NCI-H774 (cell line): ENCODE measurements around the gene UNC13A.
A peak's percentile ranks its signal among the peaks of the same experiment; 100 is the strongest.

Experiments used
- DNase-seq: peaks from one replicate; lab custom pipeline; 2025; lab: John Stamatoyannopoulos, UW

The UNC13A gene

DNA sequence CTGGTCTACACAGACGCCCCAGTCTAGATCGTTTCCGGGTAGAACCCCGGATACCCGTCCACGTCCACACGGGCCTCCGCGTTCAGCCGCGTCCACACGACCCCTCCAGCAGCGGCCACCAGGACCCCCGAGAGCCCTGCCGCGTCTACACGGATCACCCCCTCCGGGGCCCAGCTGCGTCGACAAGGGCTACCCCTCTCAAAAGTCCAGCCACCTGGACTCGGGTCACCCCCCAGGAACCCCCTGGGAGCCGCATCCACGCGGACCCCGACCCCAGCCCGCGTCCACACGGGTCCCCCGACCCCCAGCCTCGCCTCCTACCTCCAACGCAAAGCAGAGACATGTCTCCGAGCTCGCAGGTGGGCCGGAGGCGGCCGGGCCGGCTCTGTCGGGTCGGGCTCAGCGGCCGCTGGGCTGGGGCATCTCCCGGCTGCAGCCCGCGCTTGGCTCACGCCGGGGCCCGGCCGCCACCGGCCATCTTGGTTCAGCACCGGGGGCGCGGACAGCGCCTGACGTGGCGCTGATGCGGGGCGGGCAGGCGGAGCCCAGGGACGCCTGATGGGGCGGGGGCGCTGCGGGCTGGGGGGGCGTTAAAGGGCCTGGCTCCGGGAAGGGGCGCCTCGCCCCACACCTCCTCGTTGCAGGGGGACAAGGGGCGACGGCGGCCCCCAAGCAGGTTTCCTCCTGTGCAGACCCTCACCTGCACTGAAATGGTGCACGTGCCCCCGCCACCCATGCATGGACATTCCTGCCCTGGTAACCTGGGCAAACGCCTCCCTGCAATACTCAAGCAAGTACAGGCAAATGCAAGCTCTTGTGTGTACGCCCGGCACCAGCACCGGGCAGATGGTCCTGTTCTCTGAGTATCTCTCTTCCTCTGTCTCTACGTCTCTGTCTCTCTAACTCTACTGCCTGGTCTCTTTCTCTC, at the start of gene UNC13A:
UNC13A (minus strand) TSS at position 498 of the 928 bp plus-strand sequence; CDS start at position 343, 155 bp downstream.
- peak; percentile 68 for DNase-seq

DNA sequence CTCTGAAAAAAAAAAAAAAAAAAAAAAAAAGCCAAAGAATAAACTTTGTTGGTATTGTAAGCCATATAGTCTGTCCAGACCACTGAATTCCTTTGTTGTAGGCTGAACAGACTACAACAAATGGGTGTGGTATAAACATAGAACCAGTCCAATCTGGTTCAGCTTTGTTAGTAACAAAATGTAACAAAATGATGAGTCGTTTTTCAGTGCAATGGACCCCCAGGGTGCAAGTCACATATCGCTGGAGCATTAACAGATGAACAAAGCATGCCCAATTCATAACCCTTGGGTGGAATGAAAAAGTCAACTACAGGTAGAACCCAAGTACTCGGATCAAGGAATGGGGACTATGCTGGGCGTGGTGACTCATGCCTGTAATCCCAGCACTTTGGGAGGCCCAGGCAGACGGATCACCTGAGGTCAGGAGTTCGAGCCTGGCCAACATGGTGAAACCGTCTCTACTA, 49.6 kb upstream of the UNC13A start:
- DNase-seq: no peak

DNA sequence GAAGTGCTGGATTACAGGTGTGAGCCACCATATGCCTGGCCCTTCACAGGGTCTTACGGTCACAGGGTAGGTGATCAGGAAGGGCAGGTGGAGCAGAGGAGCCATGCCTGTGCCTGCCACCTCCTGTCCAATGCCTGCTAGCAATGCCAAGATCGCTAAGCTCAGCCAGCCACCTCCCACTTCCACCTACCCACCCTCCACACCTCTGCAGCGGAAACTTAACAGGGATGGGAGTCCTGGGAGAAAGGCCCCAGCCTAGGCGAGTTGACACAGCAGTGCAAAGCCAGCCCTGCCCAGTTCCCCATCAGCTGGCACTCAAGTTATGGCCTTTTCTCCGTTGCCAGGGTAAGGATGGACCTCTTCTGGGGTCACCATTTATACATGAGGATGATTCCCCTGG, 47.3 kb upstream of the UNC13A start:
- no peak for DNase-seq

DNA sequence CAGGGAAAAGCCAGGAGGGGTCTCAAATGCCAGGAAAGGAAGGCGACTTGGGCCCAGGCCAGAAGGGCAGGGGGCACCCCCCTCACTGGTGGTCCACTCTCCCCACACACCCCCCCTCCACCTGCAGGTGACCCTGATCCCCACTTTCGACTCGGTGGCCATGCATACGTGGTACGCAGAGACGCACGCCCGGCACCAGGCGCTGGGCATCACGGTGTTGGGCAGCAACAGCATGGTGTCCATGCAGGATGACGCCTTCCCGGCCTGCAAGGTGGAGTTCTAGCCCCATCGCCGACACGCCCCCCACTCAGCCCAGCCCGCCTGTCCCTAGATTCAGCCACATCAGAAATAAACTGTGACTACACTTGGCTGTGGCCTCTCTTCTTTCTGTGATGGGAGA, 46.0 kb upstream of the UNC13A start:
- DNase-seq: no peak

DNA sequence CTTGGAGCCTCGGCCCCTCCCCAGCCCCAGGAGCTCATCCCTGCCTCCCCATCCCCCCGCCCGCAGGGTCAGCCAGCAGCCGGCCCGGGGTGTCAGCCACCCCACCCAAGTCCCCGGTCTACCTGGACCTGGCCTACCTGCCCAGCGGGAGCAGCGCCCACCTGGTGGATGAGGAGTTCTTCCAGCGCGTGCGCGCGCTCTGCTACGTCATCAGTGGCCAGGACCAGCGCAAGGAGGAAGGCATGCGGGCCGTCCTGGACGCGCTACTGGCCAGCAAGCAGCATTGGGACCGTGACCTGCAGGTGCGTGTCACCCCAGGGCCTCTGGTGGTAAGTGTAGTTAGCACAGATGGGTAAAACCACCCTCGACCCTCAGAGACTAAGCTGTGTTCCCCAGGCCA, 45.0 kb upstream of the UNC13A start:
- no peak for DNase-seq

DNA sequence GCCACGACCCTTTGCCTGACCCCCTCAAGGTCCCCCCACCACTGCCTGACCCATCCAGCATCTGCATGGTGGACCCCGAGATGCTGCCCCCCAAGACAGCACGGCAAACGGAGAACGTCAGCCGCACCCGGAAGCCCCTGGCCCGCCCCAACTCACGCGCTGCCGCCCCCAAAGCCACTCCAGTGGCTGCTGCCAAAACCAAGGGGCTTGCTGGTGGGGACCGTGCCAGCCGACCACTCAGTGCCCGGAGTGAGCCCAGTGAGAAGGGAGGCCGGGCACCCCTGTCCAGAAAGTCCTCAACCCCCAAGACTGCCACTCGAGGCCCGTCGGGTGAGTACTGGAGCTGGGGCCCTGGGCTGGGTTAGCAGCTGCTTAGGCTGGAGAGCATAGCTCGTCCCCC, 39.7 kb upstream of the UNC13A start:
- DNase-seq: no peak

DNA sequence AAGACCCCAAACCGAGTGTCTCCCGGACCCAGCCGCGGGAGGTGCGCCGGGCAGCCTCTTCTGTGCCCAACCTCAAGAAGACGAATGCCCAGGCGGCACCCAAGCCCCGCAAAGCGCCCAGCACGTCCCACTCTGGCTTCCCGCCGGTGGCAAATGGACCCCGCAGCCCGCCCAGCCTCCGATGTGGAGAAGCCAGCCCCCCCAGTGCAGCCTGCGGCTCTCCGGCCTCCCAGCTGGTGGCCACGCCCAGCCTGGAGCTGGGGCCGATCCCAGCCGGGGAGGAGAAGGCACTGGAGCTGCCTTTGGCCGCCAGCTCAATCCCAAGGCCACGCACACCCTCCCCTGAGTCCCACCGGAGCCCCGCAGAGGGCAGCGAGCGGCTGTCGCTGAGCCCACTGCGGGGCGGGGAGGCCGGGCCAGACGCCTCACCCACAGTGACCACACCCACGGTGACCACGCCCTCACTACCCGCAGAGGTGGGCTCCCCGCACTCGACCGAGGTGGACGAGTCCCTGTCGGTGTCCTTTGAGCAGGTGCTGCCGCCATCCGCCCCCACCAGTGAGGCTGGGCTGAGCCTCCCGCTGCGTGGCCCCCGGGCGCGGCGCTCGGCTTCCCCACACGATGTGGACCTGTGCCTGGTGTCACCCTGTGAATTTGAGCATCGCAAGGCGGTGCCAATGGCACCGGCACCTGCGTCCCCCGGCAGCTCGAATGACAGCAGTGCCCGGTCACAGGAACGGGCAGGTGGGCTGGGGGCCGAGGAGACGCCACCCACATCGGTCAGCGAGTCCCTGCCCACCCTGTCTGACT, 39.0 kb upstream of the UNC13A start:
- no peak for DNase-seq

DNA sequence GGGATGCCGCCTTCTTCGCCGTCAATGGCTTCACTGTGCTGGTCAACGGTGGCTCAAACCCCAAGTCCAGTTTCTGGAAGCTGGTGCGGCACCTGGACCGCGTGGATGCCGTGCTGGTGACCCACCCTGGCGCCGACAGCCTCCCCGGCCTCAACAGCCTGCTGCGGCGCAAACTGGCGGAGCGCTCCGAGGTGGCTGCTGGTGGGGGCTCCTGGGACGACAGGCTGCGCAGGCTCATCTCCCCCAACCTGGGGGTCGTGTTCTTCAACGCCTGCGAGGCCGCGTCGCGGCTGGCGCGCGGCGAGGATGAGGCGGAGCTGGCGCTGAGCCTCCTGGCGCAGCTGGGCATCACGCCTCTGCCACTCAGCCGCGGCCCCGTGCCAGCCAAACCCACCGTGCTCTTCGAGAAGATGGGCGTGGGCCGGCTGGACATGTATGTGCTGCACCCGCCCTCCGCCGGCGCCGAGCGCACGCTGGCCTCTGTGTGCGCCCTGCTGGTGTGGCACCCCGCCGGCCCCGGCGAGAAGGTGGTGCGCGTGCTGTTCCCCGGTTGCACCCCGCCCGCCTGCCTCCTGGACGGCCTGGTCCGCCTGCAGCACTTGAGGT, 38.1 kb upstream of the UNC13A start:
- no peak for DNase-seq

DNA sequence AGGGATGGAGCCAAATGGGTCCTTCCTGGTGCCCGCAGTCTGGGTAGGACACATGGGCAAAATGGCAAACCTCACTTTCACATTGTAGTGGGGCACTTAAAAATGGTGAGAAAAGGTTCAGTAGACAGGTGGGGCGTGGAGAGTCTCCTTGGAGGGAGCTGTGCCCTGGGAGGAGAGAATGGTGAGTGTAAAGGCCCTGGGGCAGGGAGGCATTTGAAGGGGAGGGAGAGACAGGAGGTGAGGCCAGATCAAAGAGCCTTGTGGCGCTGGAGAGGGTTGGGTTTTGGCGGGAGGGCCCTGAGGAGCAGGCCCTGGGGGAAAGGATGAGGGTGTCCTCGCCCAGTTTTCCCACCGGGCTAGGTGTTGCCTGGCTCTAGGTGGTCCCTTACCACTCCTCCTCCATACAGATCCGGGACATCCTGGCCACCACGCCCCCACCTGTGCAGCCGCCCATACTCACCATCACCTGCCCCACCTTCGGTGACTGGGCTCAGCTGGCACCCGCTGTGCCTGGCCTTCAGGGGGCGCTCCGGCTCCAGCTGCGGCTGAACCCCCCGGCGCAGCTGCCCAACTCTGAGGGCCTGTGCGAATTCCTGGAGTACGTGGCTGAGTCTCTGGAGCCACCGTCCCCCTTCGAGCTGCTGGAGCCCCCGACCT, 37.4 kb upstream of the UNC13A start:
- DNase-seq: no peak

DNA sequence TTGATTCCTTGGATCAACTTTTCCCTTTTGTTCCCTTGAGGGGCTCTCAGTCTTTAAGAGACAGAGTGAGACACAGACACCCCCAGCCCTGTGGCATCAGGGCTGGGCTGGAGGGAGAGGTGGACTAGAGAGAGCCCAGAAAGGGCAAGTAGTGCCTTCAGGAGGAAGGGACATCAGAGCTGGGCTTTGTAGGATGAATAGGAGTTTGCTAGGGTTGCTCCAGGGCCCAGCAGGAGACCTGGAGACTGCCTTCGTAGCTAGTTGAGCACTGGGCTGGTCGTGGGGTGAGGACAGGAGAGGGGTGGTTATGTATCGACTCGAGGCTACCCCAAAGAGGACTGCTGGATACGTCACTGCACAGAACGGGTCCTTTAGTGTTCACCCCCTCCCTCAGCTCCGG, 36.5 kb upstream of the UNC13A start:
- DNase-seq: no peak

DNA sequence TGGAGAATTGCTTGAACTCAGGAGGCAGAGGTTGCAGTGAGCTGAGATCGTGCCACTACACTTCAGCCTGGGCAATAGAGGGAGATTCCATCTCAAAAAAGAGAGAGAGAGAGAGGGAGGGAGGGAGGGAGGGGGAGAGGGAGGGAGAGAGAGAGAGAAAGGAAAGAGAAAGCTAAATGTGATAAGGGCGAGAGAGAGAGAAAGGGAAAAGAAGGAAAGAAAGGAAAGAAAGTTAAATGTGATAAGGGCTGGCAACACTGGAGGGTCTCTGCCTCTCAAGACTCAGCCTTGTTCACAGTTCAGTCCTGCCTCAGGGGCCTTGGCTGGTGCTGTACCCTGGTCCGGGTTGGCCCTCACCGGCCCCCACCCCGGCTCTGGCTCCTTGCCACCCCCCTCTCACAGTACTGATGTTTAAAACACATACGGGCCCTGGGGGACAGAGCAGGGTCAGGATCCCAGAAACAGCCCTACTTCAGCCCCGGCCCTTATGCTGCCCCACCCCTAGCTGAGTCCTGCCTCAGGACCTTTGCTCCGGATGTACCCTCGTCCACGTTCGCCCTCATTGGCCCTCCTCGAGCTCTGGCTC, 34.6 kb upstream of the UNC13A start:
- DNase-seq: no peak

DNA sequence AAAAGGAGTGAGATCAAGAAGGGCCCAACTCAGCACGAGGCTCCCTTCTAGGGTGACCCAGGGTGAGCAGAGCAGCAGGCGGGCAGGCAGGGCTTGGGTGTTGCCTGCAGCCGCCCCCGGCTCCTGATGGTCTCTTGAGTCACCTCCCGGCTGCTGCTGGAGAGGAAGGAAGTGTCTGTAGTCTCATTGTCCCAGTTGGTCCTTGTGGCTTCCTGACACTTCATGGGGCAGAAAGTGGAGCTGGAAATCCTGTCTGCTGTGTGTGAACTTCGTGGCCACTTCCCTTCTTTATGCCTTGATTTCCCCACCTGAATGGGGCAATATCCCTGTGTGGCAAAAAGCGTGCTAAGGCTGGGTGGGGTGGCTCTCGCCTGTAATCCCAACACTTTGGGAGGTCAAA, 33.7 kb upstream of the UNC13A start:
- DNase-seq: no peak

DNA sequence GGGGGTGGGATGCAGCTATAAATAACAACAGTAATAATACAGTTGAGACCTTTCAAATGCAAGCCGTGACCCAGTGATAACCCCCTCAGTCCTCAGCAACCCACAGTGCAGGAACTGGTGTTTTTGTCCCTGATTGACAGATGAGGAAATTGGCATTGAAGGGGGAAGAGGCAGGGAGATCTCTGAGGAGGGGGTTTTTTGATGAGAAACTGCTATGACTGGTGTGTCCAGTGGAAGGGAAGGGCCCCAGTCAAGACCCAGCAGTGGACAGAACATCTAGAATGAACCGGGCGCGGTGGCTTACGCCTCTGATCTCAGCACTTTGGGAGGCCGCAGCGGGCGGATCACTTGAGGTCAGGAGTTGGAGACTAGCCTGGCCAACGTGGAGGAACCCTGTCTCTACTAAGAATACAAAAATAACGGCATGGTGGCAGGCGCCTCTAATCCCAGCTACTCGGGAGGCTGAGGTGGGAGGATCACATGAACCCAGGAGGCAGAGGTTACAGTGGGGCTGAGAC, 33.0 kb upstream of the UNC13A start:
- DNase-seq: no peak

DNA sequence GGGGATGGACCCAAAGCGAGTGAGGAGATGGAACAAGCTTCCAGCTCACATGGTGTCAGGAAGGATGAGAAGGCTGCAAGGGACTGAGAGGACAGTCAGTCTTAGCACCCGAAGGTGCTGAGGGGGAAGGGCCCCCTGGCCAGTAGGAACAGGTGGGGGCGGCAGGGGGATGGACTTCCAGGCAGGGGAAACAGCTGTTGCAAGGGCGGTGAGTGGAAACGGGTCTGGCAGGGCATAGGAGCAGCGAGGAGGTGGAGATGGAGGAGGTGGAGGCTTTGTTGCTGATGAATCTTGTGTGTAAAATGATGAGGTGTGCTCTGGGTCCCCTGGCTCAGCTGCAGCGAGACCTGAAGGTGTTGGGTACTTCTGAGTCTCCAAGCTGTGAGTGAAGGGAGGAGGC, 32.3 kb upstream of the UNC13A start:
- no peak for DNase-seq

DNA sequence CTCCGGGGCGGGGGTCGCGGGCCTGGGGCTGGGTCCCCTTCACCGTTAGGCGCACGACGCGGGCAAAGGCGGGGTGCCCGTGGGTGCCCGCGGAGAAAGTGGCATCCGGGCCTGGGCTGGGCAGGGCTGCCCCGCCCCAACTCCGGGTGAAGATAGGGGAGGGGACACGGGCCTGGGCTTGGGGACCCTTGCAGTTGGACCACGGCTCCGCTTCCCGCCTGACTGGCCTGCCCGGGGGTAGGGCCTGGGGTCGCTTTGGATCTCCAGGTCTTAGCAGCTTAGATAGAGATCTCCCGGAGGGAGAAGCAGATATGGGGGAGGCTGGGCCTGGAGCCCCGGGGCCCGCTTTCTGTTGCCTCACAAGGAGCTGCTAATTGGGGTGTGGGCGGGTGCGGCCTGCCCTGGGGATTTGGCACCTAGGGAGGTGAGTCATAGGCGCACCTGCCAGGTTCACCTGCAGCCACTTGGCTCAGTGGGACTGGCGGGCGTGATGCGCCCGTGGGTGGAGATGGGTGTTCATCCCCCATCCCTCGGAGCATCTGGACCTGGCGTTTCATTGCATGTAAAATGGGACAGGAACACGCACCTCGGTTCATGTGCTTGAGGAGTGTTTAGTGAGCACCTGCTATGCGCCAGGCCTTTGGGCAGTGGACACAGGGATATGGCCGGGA, 31.7 kb upstream of the UNC13A start:
- peak; percentile 38 for DNase-seq

DNA sequence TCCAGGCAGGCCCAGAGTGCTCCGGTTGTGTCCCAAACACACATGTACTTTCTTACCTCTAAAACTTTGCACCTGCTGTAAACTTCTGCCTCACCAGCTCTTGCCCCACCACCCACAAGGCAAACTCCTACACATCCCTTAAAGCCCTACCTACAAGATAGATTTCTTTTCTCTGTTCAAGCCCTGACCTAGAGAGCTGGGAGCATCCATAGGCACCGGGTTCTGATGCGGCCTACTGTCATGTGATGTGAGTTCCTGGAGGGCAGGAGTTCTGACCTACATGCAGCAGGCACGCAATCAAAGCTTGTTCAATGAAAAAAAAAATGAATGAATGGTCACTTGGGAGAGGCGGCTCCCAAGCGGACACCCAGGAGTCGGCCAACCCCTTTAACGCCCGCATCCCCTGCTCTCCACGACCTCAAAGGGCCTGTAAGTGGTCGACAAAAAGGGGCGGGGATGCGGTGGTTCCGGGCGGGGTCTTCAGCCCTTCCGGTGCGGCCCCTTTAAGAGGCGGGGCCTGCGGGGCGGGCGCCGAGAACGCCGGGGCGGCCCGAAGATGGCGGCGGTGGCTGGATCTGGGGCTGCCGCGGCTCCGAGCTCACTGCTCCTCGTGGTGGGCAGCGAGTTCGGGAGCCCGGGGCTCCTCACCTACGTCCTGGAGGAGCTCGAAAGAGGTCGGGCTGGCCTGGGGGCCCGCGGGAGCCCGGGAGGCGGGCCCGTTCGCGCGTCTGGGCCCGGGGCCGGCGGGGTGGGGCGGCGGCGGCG, 31.0 kb upstream of the UNC13A start, which contains the start of gene MAP1S:
MAP1S (plus strand) TSS at position 534 of the 765 bp plus-strand sequence; CDS start at position 557, 23 bp downstream.
- DNase-seq: peak; percentile 16

DNA sequence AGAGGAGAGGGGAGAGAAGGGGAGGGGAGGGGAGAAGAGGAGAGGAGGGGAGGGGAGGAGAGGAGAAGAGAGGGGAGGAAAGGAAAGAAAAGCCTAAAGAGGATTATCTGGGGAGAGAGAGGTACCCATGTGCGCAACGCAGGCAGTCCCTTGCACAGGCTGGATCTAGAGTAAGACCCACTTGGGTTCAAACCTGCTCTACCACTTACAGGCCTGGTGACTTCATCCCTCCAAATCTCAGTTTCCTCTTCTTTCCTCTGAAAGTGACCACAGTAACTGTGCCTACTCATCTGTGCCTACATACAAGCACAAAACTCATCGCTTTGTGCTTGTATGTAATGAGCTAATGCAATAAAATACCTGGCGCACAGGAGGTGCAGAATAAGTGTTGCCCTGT, 30.4 kb upstream of the UNC13A start:
- no peak for DNase-seq

DNA sequence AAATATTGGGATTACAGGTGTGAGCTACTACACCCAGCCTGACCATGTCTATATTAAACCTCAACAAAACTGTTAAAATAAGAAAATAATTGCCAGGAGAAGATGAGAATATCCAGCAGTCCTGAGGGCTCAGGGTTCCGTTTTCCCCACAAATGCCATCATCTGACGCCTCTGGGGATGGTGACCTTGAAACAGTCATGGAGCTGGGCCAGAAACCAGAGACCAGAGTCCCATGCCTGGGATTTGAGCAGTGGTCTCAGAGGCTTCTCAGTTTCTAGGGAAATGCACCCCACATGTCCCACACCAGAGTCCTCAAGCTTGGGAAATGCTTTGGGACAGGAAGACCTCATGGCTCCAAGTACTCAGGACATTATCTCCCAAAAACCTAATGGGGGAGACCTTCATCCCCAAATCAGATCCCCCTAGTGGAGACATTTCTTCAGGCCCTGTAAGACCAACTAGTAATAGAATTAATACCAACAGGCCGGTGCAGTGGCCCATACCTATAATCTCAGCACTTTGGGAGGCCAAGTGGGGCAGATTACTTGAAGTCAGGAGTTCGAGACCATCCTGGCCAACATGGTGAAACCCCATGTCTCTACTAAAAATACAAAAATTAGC, 28.3 kb upstream of the UNC13A start:
- no peak for DNase-seq

DNA sequence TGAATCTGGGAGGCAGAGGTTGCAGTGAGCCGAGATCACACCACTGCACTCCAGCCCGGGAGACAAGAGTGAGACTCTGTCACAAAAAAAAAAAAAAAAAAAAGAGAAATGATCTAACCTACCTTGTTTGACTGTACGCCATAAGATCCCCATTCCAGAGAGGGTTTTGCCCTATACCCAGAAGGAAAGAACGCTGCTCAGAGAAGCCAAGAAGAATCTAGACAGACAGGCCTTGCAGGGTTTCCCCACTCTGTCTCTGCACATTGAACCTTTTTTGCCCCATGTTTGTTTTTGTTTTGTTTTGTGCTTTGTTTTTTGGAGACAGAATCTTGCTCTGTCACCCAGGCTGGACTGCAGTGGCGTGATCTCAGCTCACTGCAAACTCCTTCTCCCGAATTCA, 23.7 kb upstream of the UNC13A start:
- DNase-seq: no peak
